HEK293T (cell line): ENCODE measurements around the gene DNAJB4.
"Not testable (repeated sequence)": the region's sequence is repeated elsewhere in the genome, so short reads cannot be mapped to it uniquely, and the experiment has no call there.

ENCODE experiments used
- CTCF ChIA-PET: fragments of 350-600 bp; formaldehyde crosslinking; extraction: SDS; loops from one replicate; lab custom pipeline; 2021; ENCODE audit warnings: antibody characterized with exemption, inconsistent platforms; lab: Yijun Ruan, JAX
- POLR2A ChIA-PET: fragments of 350-600 bp; formaldehyde crosslinking; extraction: SDS; loops from one replicate; lab custom pipeline; 2020; ENCODE audit warnings: antibody characterized with exemption, inconsistent platforms; lab: Yijun Ruan, JAX
- DNase-seq: peaks from one replicate; pipeline ENCODE4 v3.0.0; 2012; ENCODE audit warnings: mixed read lengths; ENCODE audit errors: extremely low spot score
- ARNT ChIP-seq: fragments of 450-650 bp; IDR thresholded peaks from 2 replicates; pipeline ENCODE4 v1.6.1; 2017; ENCODE audit warnings: mild to moderate bottlenecking
- BHLHE40 ChIP-seq: fragments of 450-650 bp; IDR thresholded peaks from 2 replicates; pipeline ENCODE4 v1.6.1; 2016; ENCODE audit warnings: mild to moderate bottlenecking, moderate library complexity, borderline replicate concordance
- CTBP1 ChIP-seq: fragments of 450-650 bp; IDR thresholded peaks from 2 replicates; pipeline ENCODE4 v1.6.1; 2016; ENCODE audit warnings: borderline replicate concordance
- ELF4 ChIP-seq: fragments of 450-650 bp; IDR thresholded peaks from 2 replicates; pipeline ENCODE4 v1.6.1; 2017; ENCODE audit warnings: antibody characterized with exemption
- FOXA1 ChIP-seq: fragments of 450-650 bp; IDR thresholded peaks from 2 replicates; pipeline ENCODE4 v1.6.1; 2016; ENCODE audit warnings: mild to moderate bottlenecking
- FOXK2 ChIP-seq: fragments of 450-650 bp; IDR thresholded peaks from 2 replicates; pipeline ENCODE4 v1.6.1; 2016; ENCODE audit warnings: mild to moderate bottlenecking
- FOXM1 ChIP-seq: fragments of 450-650 bp; IDR thresholded peaks from 2 replicates; pipeline ENCODE4 v1.6.1; 2017; ENCODE audit warnings: mild to moderate bottlenecking, borderline replicate concordance
- HDGF ChIP-seq: fragments of 450-650 bp; IDR thresholded peaks from 2 replicates; pipeline ENCODE4 v1.6.1; 2017; ENCODE audit warnings: antibody characterized with exemption, borderline replicate concordance
- L3MBTL2 ChIP-seq: fragments of 450-650 bp; conservative IDR thresholded peaks from 2 replicates; pipeline ENCODE4 v1.6.1; 2016; ENCODE audit warnings: mild to moderate bottlenecking
- LEF1 ChIP-seq: fragments of 450-650 bp; IDR thresholded peaks from 2 replicates; pipeline ENCODE4 v1.6.1; 2017; ENCODE audit warnings: mild to moderate bottlenecking, borderline replicate concordance
- NFRKB ChIP-seq: fragments of 450-650 bp; IDR thresholded peaks from 2 replicates; pipeline ENCODE4 v1.6.1; 2016; ENCODE audit warnings: mild to moderate bottlenecking, moderate library complexity
- PKNOX1 ChIP-seq: fragments of 450-650 bp; IDR thresholded peaks from 2 replicates; pipeline ENCODE4 v1.6.1; 2016
- SP1 ChIP-seq: fragments of 450-650 bp; IDR thresholded peaks from 2 replicates; pipeline ENCODE4 v1.6.1; 2017
- SUZ12 ChIP-seq: fragments of 450-650 bp; IDR thresholded peaks from 2 replicates; pipeline ENCODE4 v1.6.1; 2016; ENCODE audit warnings: mild to moderate bottlenecking
- TARDBP ChIP-seq: fragments of 450-650 bp; IDR thresholded peaks from 2 replicates; pipeline ENCODE4 v1.6.1; 2016
- ZNF384 ChIP-seq: fragments of 450-650 bp; IDR thresholded peaks from 2 replicates; pipeline ENCODE4 v1.6.1; 2016

DNAJB4 gene

GRCh38 chr1:77996734-77997133, 8.0 kb upstream of the DNAJB4 start:
- DNase-seq, result no peak
- no peak for TF ChIP-seq TARDBP
- TF ChIP-seq CTBP1, result no peak
- TF ChIP-seq FOXA1, result no peak
- no peak for TF ChIP-seq FOXM1
- no peak for TF ChIP-seq LEF1
- no peak for TF ChIP-seq BHLHE40
- no peak for TF ChIP-seq SUZ12
- TF ChIP-seq ZNF384, result no peak
- TF ChIP-seq FOXK2, result no peak
- no peak for TF ChIP-seq ARNT
- TF ChIP-seq ELF4, result no peak
- TF ChIP-seq NFRKB, result no peak
- POLR2A ChIA-PET, result interaction anchor here (3.4 kb wide), 1 partner anchor 18 kb away, joined by 16 read pairs; the partner anchor contains the start of gene FUBP1

GRCh38 chr1:78000536-78000935, 4.2 kb upstream of the DNAJB4 start:
- CTCF ChIA-PET, result interaction anchor here (0.6 to 1.1 kb wide), 2 partner anchors 46 to 114 kb away, joined by 3 read pairs; no protein-coding TSS in a partner anchor
- not testable (repeated sequence) for DNase-seq
- POLR2A ChIA-PET, result interaction anchor here (0.8 to 1.0 kb wide), 2 partner anchors 11 to 22 kb away, joined by 3 read pairs; partner anchors contain the start of gene FUBP1

More at GRCh38 chr1:77996734-77997133, 8.0 kb upstream of the DNAJB4 start:
- CTCF ChIA-PET, result no interaction called here

- ChIA-PET POLR2A (interaction anchor here (0.6 to 3.1 kb wide), 4 partner anchors 8 to 24 kb away, joined by 5 to 83 read pairs (median 8); partner anchors contain the start of gene FUBP1), CTCF (interaction anchor here (0.7 kb wide), 1 partner anchor 1984 kb away, joined by 4 read pairs; no protein-coding TSS in a partner anchor)
- TF ChIP-seq HDGF, result no peak
- TF ChIP-seq ARNT, result no peak
- TF ChIP-seq PKNOX1, result no peak
- no peak for TF ChIP-seq ZNF384
- TF ChIP-seq FOXM1, result no peak
- no peak for TF ChIP-seq FOXA1
- TF ChIP-seq CTBP1, result no peak
- no peak for TF ChIP-seq SUZ12
- no peak for TF ChIP-seq SP1
- TF ChIP-seq L3MBTL2, result no peak
- DNase-seq, result no peak
Measured at GRCh38 chr1:78003070-78003746, 1.5 kb upstream of the DNAJB4 start.

- DNase-seq, result peak; percentile 72
- CTCF ChIA-PET, result interaction anchor here (0.6 to 1.2 kb wide), 3 partner anchors 10 to 111 kb away, joined by 3 read pairs; no protein-coding TSS in a partner anchor
- POLR2A ChIA-PET, result interaction anchor here (0.7 to 3.1 kb wide), 18 partner anchors 9 to 225 kb away, joined by 3 to 83 read pairs (median 4); partner anchors contain the start of genes FUBP1 and MIGA1
- TF ChIP-seq ZNF384 (no peak), LEF1 (0 out of 2 replicates have a peak, but pooled peaks have one; percentile 49), FOXM1 (peak; percentile 70; the same call in 1 of the 2 replicates), TARDBP (peak; percentile 64), NFRKB (peak; percentile 98), ELF4 (peak; percentile 97), L3MBTL2 (peak; percentile 87), SUZ12 (0 out of 2 replicates have a peak, but pooled peaks have one; percentile 37), FOXK2 (peak; percentile 97), SP1 (peak; percentile 42; the same call in 1 of the 2 replicates), PKNOX1 (peak; percentile 86), CTBP1 (peak; percentile 61), ARNT (peak; percentile 20), FOXA1 (no peak), HDGF (no peak), BHLHE40 (peak; percentile 82)
Measured at GRCh38 chr1:78003882-78004718, 639 bp upstream of the DNAJB4 start.

GRCh38 chr1:78005448-78005722, 646 bp downstream of the DNAJB4 start:
- DNase-seq, result no peak
- ChIA-PET CTCF (interaction anchor here (0.5 to 1.2 kb wide), 3 partner anchors 9 to 44 kb away, joined by 3 to 10 read pairs (median 3); no protein-coding TSS in a partner anchor), POLR2A (interaction anchor here (1.5 to 3.1 kb wide), 6 partner anchors 10 to 226 kb away, joined by 3 to 83 read pairs (median 5); partner anchors contain the start of genes FUBP1 and MIGA1)
- TF ChIP-seq PKNOX1 (no peak), ARNT (no peak), SP1 (no peak), L3MBTL2 (no peak)

- CTCF ChIA-PET, result no interaction called here
- DNase-seq, result peak; percentile 30
- POLR2A ChIA-PET, result interaction anchor here (1.5 to 3.1 kb wide), 5 partner anchors 9 to 226 kb away, joined by 3 to 83 read pairs (median 5); partner anchors contain the start of genes FUBP1 and MIGA1
- no peak for TF ChIP-seq FOXM1
- peak; percentile 21; the same call in 1 of the 2 replicates for TF ChIP-seq FOXK2
Measured at GRCh38 chr1:78005755-78006154, 1.0 kb downstream of the DNAJB4 start.
